T-helper 2 cell (primary cell): Measurements from ENCODE around the gene SLC38A3.

Experiments used
- DNase-seq, 5 experiments: peaks; one replicate each; pipeline versions ENCODE4 v3.0.0 to v3.0.0-alpha.2; 2012 to 2022

SLC38A3 gene

GRCh38 chr3:50269460-50269859, 64.4 kb downstream of the SLC38A3 start:
- no peak for DNase-seq

- no peak for DNase-seq
These were observed 64.9 kb downstream of the SLC38A3 start for GRCh38 chr3:50269977-50270413.

GRCh38 chr3:50270422-50271224, 65.6 kb downstream of the SLC38A3 start:
- DNase-seq = no peak
